Non-pigmented ciliary epithelial cell (primary cell): ENCODE data around the gene ERLIN1.

ENCODE experiments used
- DNase-seq: peaks from one replicate; pipeline ENCODE4 v3.0.0-alpha.2; 2010; ENCODE audit warnings: low read depth

Gene ERLIN1

DNA sequence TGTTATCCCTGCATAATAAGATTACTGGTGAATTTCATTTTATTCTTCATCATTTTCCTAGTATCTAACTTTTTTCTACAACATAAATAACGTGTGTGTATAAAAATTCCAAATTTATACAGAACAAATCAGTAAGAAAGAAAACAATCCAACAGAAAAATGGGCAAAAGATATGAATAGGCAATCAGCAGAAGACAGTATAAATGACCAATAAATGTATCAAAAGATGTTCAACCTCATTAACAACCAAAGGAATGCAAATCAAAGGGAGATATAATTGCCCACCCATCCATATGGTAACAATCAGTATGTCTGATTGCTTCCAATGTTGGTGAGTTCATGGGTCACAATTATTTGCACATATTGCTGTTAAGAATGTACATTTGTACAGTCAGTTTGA, 13.5 kb downstream of the ERLIN1 start:
- DNase-seq, result no peak

DNA sequence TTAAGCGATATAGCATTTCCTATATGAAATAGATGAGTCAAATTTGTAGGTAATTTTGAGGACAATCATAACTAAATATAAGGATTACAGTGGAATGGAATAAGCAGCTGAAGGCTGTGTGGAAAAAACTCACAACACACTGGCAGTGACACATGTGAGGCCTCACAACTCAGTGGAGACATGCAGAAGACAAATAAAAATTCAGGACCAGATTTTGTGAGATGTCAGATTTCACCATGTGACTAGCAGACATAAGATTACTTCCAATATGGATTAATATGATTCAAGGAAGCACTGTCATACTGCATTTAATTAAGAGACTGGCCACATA, 17.6 kb downstream of the ERLIN1 start:
- DNase-seq, result no peak

DNA sequence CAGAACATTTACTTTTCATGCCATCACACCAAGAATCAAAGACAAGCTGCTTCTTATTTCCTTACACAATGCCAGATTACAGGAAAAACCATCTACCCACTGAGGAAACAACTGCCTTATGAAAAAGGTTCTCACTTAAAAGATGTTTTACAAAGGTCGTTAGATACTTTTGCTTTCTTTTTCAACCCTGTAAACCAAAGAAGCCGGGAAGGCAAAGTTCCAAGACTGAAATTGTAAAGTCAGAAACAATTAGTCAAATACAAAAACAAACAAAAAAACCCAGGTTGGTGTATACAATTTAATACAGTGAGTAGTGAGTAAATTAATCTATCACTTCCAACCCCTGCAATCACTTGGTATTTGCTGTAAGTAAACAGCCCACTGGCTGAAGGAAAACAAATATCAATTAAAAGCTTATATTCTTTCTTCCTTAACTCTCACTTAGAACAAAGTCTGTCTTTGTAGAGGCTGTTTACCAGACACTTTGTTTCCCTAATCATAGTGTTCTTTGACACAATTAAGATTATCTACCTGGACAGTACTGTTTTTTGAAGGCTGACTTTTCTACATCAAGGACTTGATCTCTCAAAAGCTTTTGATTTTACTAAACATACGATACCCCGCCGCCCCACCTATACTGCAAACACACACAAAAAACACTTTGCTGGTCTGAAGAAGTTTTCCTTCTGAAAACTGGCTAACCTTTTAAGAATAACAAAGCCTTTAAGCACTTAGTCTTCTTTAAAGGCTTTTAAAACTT, 18.1 kb downstream of the ERLIN1 start:
- DNase-seq, result no peak

DNA sequence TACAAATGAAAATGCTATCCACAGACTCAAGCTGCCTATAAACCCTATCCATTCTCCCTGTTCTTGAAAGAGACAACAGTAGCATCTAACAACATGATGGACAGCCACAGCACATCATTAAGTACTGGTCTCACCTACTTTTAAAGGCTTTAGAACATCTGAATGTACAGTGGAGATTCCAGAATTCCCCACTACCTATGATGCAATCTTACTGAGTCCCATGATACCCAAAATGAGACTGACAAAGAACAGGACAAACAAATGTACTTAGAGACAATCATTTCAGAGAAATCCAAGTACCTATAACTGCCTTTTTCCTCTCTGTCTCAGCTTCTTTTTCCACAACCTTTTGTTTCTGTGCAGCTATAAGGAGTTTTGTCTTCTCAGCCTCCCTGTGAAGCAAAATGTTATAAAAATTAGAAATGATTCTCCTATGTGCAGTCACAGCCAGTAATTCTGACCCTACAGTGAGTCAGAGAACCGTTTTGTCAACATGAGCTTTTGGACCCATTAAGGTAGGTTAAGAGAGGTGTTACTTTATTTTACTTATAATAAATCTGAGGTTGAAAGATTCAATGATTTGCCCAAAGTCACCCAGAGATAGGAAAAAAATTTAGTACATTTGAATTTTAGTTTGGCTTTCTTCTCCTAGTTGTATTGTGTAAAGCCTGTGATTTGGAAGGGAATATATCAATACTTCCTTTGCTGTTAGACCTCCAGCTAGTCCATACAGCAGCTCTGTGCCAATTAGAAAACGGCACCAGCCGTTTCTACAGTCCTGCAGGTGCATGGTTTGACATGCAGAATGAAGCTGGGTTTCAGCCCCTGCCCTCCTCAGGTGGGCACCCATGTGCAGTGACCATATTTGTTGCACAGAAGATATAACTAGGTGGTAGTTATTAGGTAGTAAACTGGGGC, 21.9 kb downstream of the ERLIN1 start:
- DNase-seq, result no peak

DNA sequence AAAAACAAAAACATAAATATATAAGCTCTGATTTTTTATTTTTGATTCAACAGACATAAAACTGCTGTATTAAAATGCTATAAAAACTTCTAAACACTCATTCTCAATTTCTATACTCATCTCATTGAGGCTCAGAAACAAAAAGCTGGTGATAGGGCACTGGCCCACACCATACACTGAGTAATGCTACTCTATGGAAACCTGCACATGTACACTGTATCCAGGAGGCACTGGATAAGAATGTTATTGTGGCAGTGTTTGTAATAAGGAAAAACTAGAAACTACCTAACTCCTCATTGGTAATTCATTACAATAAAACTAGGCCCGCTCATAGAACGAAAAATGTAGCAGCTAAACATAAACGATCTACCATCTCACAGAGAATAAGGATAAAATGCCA, 23.1 kb downstream of the ERLIN1 start:
- no peak for DNase-seq

DNA sequence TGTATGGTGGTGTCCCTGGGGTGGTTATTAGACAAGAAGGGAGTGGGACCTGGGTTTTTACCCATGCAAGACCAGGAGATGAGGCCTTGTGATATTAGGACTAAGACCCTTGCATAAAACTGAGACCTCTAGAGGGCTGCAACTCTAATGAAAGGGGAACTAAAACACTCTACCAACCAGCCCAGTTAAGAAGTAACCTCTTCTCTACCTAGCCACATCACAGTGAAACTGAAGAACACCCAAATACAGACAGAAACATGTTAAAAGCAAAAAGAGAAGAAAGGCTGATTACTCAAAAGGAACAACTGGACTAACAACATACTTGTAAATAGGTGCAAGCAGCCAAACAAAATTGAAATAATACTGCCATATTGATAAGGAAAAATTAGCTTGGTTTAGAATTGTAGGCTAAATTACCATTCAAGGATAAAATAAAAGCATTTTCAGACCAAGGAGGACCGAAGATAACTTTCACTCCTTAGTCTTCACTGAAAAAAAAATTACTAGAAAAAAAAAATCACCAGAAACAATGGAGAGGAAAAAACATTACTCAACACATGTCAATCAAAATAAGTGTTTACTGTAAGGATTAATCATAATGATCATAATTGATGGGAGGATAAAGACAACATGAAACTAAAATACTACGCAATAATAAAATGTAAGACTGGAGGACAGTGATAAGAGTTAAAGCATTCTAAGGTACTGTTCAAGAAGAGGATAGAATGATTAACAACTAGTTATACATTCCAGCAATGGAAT, 27.6 kb downstream of the ERLIN1 start:
- DNase-seq, result no peak

DNA sequence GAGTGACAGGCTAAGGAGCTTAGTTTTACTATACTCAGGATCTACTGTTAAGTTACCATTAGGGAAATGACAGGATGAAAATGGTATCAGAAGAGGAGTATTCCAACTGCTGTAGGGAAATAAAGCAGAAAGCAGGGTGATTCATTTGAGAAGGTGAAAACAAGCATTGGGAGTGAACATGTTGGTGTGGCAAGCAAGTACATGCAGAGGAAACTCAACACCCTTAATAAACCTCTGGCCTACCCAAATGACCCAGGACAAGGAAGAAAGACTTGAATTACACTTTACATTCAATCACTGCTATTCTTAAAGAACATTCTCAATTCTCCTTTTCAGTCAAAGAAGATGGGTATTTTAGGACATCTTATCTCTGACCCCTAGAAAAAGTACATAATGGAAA, 28.7 kb downstream of the ERLIN1 start:
- DNase-seq, result no peak

DNA sequence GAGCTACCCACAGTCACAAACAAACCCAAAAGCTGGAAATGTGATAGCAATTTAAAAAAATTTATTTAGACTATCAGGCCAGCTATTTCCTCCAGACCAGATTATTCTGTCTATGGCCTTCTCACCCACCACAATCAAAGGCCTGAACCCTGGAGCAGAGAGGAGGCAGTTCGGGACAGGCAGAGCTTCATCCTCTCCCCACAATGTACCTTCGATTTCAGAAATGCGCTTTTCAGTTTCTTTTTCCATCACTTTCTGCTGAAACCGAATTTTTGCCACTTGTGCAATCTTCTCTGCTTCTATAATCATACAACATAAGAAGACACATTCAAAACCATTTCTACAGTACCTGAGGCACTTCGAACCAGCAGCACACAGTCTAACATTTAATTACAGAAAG, 29.9 kb downstream of the ERLIN1 start:
- no peak for DNase-seq

DNA sequence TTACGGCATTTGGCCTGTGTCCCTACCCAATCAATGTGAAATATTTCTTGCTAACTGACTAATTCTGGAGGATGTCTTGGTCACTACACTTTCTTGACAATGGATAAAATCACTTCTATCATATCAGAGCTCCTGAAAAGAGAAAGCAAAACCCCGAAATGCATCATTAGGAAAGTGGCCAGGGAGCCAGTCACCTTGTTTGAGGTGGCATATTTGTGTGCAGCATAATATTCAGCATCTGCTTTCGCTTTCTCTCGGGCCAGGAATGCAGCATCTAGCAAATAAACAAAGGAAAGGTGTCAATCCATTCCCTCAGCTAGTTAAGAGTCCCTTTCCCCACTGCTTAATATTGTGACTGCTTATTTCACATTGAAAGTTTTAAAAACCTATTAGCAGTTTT, 31.2 kb downstream of the ERLIN1 start:
- no peak for DNase-seq

DNA sequence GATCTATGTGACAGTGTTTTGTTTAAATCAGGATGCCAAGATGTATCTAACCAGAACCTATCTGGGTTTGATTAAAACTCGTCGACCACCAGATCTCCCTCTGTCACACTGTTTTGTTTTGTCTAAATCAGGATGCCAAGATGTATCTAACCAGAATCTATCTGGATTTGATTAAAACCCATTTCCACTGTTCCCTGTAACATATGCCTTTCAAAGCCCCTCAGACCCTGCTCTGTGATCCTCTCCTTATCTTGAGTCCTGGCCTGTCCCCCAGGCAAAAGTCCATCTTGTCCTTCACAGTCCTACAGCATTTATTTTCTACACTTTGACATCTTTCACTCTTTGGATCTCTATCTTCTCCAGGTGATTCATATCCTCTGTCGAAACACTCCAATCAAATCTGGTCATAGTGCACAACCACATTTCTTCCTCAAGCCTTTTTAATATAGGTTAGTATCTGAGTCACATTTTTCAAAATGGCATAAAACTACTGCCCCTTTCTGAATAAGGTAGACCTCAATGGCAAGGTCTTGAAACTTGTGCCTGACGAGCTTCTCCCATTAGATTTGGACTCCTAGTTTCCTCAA, 32.5 kb downstream of the ERLIN1 start:
- DNase-seq, result no peak

DNA sequence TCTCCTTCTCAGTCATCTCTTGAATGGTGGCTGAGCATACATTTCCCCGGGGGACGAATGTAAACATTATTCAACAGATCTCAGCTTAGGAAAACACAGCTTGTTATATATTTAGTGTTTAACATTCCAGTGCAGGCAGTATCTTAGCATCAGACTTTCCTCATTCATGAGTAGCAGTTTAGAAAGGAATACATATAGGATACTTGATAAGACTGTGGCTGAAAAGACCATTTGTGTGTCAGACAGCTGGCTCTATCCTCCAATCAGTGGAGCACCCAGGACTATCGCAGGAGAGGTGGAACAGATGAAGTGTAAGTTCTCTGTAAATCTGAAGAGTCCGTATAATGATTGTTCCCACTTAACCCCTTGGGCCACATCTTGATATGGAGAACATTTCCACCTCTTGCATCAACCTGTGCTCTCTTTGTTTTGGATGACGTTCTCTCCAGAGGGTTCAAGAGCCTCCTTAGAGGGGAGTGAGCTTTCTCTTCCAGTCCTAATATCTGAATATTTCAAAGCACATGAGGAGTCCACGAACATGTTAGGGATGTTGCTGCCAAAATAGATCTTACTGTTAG, 34.0 kb downstream of the ERLIN1 start:
- DNase-seq, result no peak

DNA sequence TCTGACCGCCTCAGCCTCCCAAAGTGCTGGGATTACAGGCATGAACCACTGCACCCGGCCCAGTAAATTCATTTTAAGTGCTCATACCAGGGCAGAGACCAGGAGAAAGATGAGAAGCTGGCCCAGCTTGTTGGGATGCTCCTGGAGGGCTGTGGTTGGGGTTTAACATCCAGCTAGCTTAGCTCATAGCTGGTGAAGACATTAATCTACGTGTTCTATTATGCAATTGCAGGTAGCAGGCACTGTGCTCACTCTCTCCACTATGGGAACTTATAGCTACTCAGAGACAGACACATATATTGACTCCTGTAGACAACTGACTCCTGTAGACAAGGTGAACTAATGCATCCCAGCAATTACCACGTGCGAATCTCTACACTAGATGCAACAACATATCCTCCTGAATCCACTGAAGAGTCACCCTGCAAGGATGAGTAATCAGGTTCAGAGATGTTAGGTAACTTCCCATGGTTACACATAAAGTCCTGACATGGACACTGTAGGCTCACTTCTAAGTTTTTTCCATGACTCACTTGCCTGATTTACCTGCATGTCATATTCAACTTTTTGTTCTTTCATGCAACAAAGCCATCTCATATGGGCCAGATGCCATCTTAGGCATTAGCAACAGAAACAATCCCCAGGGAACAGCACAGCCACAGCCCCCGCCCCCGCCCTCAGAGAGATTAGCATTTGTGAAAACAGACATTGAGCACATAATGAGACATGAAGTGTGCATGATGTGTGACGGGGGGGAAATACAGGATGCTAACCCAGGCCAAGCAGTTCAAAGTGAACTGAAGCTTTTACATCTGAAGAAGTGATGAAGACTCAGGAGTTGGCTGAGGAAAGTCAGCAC, 37.2 kb downstream of the ERLIN1 start:
- DNase-seq, result peak; percentile 13

DNA sequence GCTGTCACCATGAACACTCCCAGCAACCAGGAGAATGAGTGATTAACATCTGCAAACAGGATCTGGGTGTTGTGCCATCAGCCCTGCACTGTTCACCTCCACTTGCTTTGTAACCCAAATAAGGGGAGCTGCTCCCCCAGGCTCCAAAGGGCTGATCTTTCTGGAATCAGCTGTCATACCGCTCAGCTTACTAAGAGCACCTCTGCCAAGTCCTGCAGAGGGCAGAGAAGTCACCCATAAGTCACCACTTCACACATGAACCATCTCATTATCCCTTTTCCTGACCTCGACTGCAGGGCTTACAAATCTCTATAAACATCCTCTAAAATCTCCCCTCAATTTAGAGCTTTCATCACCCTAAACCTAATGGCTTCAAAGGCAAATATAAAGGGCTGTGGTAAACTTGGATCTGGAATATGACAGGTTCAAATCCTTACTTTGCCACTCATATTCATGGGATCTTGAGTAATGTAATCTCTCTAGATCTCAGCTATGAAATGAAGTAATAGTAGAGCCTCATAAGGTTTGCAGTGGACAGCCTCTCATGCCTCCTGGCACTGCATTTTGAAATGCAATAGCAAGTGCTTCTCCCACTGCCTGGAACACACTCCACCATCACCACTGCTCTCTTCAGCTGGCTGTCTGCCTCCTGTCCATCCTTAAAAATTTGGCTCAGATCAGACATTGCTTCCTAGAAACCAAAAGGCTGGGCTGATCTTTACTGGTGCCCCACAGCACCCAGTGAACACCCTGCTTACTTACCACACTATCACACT, 38.8 kb downstream of the ERLIN1 start:
- DNase-seq, result no peak

DNA sequence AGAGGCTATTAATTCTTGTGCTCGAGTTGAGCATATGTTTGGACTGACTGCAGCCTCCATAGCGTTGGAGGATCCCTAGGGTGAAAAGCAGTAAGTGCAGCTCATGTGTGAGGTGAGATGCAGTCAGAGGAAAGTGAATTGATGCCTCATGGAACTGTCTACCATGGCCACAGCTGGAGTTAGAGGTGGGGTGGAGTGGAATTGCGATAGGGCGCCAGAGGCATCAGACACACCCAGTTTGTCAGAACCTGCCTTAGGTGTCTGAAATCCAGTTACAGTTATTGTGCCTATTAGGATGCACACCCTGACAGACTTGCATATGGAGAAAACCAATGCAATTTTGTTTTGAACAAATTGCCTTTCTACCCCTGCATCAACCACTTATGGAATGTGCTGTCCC, 39.4 kb downstream of the ERLIN1 start:
- no peak for DNase-seq

DNA sequence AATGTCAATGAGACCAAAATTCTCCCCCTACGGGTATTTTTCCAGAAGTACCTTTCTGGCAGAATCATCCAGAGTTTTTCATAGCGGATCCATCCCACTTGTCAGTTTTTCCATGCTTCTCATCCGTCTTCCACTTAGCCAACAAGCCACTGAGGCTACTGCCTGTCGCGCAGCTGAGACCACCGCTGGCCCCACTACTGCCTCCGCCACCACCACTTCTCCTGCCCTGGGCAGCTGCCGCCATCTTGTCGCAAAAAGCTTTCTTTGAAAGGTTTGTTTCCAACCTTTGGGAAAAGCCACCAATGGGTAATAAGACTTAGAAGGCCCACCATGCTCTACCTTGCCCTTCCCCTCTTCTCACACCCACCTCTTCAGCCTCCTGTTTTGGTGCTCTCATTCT, 42.1 kb downstream of the ERLIN1 start:
- no peak for DNase-seq

DNA sequence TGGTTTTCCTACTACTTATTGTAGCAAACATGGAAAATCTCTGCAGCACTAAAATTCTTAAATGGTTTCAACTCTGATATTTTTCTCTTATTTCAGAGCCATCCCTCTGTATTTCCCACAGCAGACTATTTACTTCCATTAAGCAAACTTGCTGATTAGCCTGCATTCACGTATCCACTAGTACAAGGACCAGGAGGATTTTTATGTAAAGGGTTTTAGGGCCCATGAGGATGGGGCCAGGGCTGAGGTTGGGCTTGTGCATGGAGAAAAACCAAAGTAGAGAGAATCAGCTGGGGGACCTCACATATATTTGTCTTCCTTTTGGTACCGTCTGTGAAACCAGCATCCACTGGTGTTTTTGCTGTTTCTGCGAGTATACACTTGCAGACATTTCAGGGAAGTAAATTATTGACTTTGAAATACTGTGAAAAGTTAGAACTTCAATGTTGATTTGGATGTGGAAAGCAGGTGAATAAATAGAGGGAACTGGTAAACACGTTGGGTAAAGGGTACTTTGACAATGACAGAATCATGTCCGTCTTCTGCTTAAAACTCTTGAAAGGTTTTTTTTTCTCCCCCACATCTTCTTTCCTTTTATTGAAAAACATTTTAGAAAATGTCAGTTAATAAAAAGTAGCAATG, 44.3 kb downstream of the ERLIN1 start:
- no peak for DNase-seq

DNA sequence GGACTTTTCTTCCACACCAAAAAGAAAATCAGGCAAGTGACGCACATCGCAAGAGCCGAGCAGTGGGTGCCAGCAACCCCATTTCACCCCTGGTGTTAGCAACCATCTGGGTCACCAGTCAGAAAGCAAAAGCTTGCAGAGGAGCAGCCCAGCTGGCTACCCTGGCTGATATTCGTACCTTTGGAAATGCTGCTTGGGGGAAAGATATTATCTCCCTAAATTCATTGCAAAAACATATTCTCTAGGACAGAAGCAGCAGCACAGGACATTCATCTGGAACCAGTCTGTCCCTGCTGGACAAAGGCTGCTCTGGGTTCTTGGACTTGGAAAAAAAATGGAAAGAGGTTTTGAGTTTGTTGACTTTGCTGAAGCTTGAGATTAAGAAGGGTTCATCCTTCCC, 45.8 kb downstream of the ERLIN1 start:
- DNase-seq, result no peak

DNA sequence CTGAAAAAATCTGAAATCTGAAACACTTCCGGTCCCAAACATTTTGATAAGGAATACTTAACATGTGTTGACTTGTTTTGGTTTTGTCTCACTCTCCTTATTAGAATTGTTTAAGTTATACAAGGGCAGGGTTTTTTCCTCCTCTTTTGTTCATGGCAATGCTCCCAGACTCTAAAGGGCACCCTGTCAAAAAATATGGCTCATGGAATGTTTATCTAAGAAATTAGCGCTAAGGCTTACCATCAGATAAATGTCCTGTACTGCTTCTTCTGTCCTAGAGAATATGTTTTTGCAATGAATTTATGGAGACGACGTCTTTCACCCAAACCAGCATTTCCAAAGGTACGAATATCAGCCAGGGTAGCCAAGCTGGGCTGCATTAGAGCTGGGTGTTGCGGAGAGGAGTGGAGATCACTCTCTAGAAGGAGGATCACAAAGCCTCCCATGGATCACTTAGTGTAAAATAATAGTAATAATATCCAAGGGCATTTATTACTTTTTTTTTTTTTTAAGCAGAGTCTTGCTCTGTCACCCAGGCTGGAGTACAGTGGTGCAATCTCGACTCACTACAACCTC, 46.8 kb downstream of the ERLIN1 start:
- no peak for DNase-seq

DNA sequence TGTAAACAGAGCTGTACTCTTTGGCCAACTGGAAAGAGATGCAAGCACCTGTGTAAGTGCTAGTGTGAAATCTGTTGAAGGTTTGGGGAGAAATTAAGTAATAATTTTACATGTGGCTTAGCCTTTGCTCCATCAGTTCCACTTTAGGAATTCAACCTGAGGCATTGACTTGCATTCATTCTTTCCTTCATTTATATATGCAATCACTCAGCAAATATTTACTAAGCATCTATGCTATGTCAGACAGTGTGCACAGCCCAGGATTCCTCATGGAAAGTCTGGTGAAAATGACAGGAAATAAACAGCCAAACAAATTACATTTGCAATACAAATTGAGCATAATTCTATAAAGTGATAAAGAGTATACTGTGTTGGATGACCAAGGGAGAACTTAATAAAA, 50.3 kb downstream of the ERLIN1 start:
- no peak for DNase-seq
